ENCODE measurements around the gene NLE1.
A peak's percentile ranks its signal among the peaks of the same experiment; 100 is the strongest.

The NLE1 gene

DNA sequence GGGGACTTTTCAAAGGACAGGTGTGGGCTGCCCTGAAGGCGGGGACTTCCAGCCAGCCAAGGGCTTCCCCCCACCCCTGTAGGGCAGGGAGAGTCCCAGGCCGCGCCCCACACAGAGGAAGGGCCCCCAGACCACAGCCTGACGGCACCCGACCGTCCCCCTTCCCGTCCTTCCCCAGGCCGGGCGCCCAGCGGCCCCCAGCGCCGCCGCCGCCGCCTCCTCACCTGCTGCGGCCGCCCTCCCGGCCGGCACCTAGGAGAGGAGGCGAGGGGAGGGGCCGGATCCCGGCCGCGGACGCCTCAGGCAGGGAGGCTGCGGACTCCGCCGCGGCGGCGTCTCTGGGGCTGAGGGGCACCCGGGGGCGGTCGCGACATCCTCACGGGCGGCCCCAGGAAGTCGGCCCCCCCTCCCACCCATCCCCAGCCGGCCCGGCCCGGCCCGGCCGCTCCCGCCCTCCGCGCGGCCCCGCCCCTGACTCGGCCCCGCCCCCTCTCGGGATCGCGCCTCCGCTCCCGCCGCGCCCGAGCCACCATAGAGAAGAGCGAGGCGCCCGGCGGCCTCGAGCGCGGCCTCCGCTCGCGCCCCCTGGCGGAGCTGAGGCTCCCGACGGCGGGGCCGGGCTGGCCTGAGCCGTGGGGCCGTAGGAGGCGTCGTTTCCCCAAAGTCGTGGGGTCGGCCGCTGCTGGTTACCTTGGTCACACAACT lies 53.1 kb downstream of the NLE1 start:
- FAIRE-seq, result peak; percentile 54
- peak; percentile 84 for DNase-seq (ENCODE audit: insufficient read length, low spot score)

DNA sequence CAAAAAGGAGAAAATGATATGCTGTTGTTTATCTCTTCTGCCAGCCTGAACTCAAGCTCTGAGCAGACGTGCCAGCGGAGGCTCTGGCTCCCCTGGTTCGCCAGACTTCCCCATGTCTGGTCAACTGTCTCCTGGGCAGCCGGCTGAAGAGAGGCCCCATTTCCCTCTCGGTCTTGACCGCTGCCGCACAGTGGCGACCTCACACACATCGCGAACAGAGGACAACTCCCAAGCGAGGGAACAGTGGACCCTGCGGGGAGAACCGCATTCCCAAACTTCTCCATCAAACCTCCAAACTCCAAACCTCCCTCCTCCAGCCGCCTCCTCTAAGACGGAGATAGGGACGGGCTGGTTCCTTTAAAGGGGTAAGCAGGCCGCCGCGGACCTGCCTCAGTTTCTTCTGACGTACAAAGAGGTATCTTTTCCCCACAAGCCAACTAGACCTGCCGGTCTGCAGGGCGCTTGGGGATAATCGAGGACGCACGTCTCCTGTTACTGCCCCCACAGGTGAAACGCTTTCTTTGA lies 53.7 kb downstream of the NLE1 start:
- peak; percentile 48 for DNase-seq (ENCODE audit: insufficient read length, low spot score)
- peak; percentile 77 for FAIRE-seq

DNA sequence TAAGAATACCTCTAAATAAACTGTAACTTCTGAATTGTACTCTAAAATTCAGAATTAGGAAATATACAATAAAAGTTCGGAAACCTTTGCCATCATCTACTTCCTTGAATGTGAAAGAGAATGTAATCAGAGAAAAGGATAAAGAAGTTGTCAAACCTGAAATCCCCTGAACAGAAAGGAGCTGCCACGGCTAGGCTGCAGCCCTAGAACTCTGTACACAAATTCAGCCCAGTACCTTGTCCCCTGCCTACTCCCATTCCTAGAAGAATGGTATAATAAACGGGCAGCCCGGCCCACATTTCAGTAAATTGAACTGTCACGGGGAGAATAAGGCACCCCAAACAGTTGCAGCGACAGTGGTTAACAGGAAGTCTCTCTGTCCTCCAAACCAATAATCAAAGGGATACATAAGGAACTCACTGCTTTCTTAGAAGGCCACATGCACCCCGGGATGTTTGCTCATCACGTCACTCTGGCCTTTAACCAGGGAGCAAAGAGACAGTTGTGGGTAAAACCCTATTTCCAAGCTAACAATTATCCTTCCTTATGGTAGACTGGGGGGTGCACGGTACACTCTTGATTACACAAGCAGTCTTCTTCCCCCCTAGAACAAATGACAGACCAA lies 54.3 kb downstream of the NLE1 start:
- FAIRE-seq (no peak), DNase-seq (ENCODE audit: insufficient read length, low spot score) (peak; percentile 18)

DNA sequence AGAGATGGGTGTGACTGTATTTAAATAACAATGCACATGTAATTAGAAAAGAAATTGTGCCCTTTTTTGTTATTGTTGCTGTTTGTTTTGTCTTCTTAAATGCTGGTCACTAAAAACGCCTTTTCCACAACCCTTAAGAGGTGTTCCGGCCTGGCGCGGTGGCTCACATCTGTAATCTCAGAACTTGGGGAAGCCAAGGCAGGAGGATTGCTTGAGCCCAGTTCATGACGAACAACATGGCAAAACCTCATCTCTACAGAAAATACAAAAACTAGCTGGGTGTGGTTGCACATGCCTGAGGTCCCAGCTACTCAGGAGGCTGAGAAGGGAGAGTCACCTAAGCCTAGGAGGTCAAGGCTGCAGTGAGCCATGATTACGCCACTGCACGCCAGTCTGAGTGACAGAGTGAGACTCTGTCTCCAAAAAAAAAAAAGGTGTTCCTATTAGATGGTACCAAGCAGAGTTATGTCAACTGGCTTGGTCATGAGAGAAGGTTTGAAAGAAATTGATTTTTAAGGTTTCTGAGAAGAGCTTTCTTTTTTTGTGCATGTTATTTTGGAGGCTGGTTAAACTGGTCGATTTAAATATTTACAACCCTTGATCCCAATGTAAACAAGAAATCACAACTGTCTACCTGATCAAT lies 55.1 kb downstream of the NLE1 start:
- FAIRE-seq, result no peak
- no peak for DNase-seq (ENCODE audit: insufficient read length, low spot score)

DNA sequence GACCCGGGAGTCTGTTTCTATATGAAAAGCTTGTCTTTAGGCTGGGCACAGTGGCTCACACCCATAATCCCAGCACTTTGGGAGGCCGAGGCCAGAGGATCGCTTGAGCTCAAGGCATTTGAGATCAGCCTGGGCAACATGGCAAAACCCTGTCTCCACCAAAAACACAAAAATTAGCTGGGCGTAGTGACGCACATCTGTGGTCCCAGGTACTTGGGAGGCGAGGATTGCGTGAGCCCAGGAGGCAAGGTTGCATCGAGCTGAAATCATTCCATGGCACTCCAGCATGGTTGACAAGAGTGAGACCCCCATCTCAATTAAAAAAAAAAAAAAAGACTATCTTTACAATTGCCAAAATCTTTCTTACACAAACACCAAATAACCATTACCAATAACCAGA lies 55.9 kb downstream of the NLE1 start:
- DNase-seq (ENCODE audit: insufficient read length, low spot score) (no peak), FAIRE-seq (no peak)

DNA sequence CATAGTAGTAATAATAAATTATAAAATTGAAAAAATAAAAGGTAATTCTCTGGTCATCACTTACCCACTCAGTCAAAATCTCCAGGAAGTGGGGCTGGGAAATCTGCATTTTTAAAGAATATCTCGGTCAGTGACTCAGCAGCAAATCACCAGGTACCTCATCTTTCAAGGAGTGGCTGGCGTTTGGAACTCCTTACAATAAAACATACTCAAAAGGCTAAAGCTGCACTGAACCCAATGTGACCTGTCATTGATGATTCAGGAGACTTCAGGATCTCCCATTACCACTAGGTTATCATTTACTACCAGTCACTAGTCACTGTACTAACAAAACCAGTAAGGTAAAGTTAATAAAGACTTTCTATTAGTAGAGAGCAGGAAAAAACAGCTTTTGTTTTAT lies 57.1 kb downstream of the NLE1 start:
- no peak for FAIRE-seq

DNA sequence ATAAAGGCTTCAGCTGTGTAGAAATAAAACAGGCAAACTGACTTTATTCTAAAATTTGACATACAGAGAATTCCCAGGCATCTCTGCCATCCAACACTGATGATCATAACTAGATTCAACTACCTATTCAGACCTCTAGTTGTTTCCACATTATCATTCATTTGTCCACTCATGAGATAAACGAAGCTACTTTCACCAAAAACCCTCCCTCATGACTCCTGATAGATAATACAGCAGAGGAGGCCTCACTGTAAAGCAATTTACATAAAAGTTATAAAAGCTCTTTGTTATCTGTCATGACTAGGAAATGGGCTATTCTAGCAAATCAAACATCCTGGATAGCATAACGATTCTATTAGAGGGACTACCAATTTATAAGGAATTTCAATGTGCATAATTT lies 59.0 kb downstream of the NLE1 start:
- DNase-seq (ENCODE audit: insufficient read length, low spot score), result no peak

More for the DNA sequence above, 57.1 kb downstream of the NLE1 start:
- DNase-seq (ENCODE audit: insufficient read length, low spot score), result peak; percentile 23

DNA sequence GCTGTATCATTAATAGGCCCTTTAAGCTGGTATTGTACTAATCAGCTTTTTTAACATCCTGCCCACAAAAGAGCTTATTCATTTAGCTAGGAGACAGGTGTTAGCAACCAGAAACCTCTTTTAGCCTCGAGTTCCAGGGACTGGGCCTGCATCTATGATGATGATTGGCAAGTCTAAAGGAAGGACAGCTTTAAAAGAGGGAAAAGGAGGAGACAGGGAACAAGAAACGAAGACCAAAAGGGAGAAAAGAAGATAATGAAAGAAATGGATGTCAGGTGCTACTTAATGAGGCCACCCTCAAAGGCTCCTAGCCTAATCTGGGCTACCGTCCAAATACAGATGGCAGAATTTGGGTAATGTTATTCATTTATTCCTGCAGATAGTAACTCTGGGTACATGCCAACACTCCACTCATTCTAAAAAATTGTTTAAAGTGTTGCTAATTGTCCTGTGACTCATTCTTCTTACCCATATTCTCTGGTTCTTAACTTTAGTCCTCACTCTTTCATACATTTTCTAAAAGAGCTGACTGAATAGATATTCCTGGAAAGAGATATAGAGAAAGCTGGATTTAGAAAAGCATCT lies 59.9 kb downstream of the NLE1 start:
- DNase-seq (ENCODE audit: insufficient read length, low spot score), result peak; percentile 30
- no peak for FAIRE-seq

More for the DNA sequence above, 59.0 kb downstream of the NLE1 start:
- no peak for FAIRE-seq

DNA sequence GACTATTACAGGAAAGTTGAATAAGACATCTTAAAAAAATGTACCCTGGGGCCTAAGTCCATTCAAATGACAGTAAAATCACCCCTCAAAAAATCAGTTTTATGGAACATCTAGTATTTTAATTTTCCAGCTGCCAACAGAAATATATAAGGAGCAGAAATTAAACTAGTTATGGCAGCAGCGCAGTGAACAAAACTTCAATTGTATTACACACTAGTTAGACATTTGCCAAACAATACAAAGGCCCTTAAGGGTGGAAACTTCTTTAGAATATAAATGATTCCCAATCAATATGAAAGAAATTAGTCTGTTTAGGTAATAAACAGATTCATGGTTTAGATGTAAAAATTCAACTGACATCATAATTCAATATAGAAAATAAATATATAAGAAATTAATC lies 60.5 kb downstream of the NLE1 start:
- DNase-seq (ENCODE audit: insufficient read length, low spot score) (no peak), FAIRE-seq (no peak)

DNA sequence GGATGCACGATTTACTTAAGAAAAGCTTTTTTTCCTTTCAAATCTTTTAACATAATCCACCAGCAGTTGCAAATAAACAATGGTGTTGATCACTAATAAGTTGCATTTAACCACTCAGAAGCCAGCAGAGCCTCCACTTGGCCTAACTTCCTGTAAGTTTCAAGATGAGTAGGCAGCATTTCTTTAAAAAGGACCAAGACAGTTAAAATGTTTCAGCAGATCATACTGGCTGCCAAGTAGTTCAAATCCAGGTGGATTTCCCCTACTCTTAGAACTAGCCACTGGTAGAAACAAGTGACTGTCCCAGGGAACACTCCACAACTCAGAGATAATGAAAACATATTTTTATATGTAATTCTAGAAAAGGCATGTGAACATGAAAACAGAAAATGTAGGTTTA lies 61.6 kb downstream of the NLE1 start:
- no peak for DNase-seq (ENCODE audit: insufficient read length, low spot score)
- no peak for FAIRE-seq

DNA sequence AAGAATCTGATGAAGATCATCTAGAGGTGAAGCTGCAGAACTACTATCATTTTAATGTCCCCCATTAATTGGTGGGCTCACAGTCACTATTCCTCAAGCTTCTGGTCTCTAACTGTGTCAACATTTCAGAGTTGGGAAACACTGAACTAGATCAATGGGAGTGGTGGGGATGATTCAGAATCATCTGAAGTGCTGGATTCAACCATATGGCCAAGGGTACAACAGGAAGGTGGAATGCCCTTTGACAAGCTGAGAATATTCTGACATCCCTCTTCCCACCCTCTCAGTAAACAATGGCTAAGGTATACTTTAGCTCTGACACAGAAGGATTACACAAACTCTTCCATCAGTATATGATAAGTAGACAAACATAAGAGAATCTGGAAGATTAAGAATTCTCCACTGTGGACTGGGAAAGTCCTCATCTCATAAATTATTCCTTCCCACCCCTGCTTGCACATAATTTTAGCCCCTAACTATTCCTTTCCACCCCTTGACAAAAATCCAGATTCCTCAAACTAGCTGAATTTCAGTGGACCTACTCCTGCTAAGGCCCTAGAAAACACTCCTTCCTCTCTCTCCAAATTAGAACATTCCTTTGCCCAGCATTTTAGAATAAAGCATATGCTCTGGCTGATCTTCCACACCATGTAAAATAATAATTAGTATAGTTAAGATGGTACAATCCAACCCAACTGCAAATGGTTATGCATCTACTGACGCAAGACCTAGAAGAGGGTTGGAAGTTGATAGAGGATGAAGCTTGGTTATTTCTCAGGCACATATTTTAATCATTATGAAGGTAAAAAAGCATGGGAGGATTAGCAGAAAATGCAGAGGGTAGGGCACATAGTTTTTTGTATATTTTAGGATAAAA lies 62.3 kb downstream of the NLE1 start:
- FAIRE-seq (no peak), DNase-seq (ENCODE audit: insufficient read length, low spot score) (no peak)
